Naive B cell (primary cell): ENCODE measurements around the gene NBL1. TPM values are rescaled to one million over a fixed set of nuclear protein-coding genes. Genes with fewer than 3 reads are reported as not detected.

Experiments used
- ATAC-seq, 2 donors: fragments of 150-1000 bp; cut with Tn5 transposase; 2 replicates each; pipeline ENCODE4 v1.10.0; 2021; ENCODE audit warnings: low read depth in 2 of 2, mild to moderate bottlenecking in 2 of 2, moderate library complexity in 2 of 2
- DNase-seq: peaks from one replicate; pipeline ENCODE4 v3.0.0; 2022
- H3K27ac Mint-ChIP-seq, 6 donors: one replicate each; pipeline ENCODE4 v1.8.0; 2020 to 2022; ENCODE audit warnings: mild to moderate bottlenecking in 6 of 6, mixed read lengths in 6 of 6, moderate library complexity in 5 of 6, inconsistent platforms in 2 of 6
- H3K27me3 Mint-ChIP-seq, 3 donors: one replicate each; pipeline ENCODE4 v1.8.0; 2021 to 2022; ENCODE audit warnings: mixed read lengths in 3 of 3, mild to moderate bottlenecking in 1 of 3
- H3K36me3 Mint-ChIP-seq, 2 donors: one replicate each; pipeline ENCODE4 v1.8.0; 2020 to 2022; ENCODE audit warnings: mixed read lengths in 2 of 2, inconsistent platforms in 1 of 2, mild to moderate bottlenecking in 1 of 2
- H3K4me1 Mint-ChIP-seq, 3 donors: one replicate each; pipeline ENCODE4 v1.8.0; 2020 to 2022; ENCODE audit warnings: mixed read lengths in 3 of 3, inconsistent platforms in 1 of 3, mild to moderate bottlenecking in 1 of 3, moderate library complexity in 1 of 3
- H3K4me3 Mint-ChIP-seq, 8 donors: one replicate each; pipeline ENCODE4 v1.8.0; 2020 to 2022; ENCODE audit warnings: mild to moderate bottlenecking in 8 of 8, mixed read lengths in 8 of 8, moderate library complexity in 8 of 8, inconsistent platforms in 2 of 8
- H3K9me3 Mint-ChIP-seq, 7 donors: one replicate each; pipeline ENCODE4 v1.8.0; 2020 to 2022; ENCODE audit warnings: mixed read lengths in 7 of 7, mild to moderate bottlenecking in 5 of 7, inconsistent platforms in 2 of 7, moderate library complexity in 1 of 7
- polyA plus RNA-seq, 6 donors: library from polyadenylated mRNA; unstranded; fragments of 300-500 nt; fragmentation: Illumina TruSeq; gene quantifications; one replicate each; pipeline ENCODE4 v1.2.3, GENCODE V29; 2021; ENCODE audit warnings: low read depth in 6 of 6

NBL1 gene
- polyA plus RNA-seq, 6 donors from 2014 or later = 0.53 TPM; not detected in 5

DNA sequence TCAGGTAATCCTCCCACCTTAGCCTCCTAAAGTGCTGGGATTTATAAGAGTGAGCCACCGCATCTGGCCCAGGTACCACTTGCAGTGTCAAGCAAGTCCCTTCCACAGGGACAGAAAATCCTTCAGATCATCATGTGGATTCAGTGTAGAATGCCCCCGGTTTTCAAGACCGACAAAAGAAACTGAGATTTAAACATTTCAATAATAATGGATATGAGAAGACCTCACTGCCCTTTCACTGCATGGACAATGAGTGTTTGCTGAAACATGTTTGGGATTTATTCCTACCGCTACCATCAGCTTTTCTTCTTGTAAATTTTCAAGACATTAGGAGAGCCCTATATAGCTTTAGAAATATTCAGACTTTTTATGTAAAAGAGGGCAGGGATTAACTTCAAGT, 62.0 kb downstream of the NBL1 start:
- no peak for DNase-seq
- Mint-ChIP-seq H3K27me3 (no peaks in the 10 kb centered on the region), H3K4me3 (no peak overlapping the region), H3K4me1 (peaks cover 0 to 4% (median 0%) of the 10 kb centered on the region in 3 donors), H3K36me3 (peaks cover 7 to 14% of the 10 kb centered on the region in 2 donors), H3K27ac (peak overlapping the region in 2 of 6 donors; percentile 14 to 62), H3K9me3 (no peaks in the 10 kb centered on the region)
- ATAC-seq = no peak

Other genes with a start within 250 kb of the NBL1 start
- gene CAPZB, start 158.8 kb upstream of the NBL1 start, polyA plus RNA-seq = 100 to 1,000 TPM; 328 to 445 (median 382) TPM
- not detected for gene HTR6, start 20.6 kb downstream of the NBL1 start, polyA plus RNA-seq
- 10 to 100 TPM; 11.2 to 19.7 (median 13.8) TPM for gene TMCO4, start 155.6 kb downstream of the NBL1 start, polyA plus RNA-seq
- gene RNF186, start 171.0 kb downstream of the NBL1 start, polyA plus RNA-seq = not detected
- 1 to 10 TPM in 4 of 6 donors, under 1 TPM in 2; 0.74 to 3.6 (median 2.0) TPM for gene OTUD3, start 238.1 kb downstream of the NBL1 start, polyA plus RNA-seq